ENCODE measurements around the gene NECTIN2.
"Not testable (repeated sequence)": the region's sequence is repeated elsewhere in the genome, so short reads cannot be mapped to it uniquely, and the experiment has no call there.

NECTIN2 gene

GRCh38 chr19:44905437-44906160 is 59.5 kb downstream of the NECTIN2 start, which contains the start of gene APOE:
APOE (plus strand) TSS chr19:44905796; CDS start chr19:44906625, 829 bp downstream.
- no peak for DNase-seq (ENCODE audit: low read depth in 2 of 3, low spot score in 1 of 3)

DNA sequence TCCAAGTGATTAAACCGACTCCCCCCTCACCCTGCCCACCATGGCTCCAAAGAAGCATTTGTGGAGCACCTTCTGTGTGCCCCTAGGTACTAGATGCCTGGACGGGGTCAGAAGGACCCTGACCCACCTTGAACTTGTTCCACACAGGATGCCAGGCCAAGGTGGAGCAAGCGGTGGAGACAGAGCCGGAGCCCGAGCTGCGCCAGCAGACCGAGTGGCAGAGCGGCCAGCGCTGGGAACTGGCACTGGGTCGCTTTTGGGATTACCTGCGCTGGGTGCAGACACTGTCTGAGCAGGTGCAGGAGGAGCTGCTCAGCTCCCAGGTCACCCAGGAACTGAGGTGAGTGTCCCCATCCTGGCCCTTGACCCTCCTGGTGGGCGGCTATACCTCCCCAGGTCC is 61.5 kb downstream of the NECTIN2 start:
- no peak for DNase-seq (ENCODE audit: low read depth in 2 of 3, low spot score in 1 of 3)

- no peak for DNase-seq (ENCODE audit: low read depth in 2 of 3, low spot score in 1 of 3)
Measured at GRCh38 chr19:44908074-44908835, 62.2 kb downstream of the NECTIN2 start.

DNA sequence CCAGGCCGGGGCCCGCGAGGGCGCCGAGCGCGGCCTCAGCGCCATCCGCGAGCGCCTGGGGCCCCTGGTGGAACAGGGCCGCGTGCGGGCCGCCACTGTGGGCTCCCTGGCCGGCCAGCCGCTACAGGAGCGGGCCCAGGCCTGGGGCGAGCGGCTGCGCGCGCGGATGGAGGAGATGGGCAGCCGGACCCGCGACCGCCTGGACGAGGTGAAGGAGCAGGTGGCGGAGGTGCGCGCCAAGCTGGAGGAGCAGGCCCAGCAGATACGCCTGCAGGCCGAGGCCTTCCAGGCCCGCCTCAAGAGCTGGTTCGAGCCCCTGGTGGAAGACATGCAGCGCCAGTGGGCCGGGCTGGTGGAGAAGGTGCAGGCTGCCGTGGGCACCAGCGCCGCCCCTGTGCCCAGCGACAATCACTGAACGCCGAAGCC is 62.8 kb downstream of the NECTIN2 start:
- no peak for DNase-seq (ENCODE audit: low read depth in 2 of 3, low spot score in 1 of 3)

DNA sequence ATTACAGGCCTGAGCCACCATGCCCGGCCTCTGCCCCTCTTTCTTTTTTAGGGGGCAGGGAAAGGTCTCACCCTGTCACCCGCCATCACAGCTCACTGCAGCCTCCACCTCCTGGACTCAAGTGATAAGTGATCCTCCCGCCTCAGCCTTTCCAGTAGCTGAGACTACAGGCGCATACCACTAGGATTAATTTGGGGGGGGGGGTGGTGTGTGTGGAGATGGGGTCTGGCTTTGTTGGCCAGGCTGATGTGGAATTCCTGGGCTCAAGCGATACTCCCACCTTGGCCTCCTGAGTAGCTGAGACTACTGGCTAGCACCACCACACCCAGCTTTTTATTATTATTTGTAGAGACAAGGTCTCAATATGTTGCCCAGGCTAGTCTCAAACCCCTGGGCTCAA is 63.7 kb downstream of the NECTIN2 start:
- DNase-seq (ENCODE audit: low read depth in 2 of 3, low spot score in 1 of 3): no peak

- not testable (repeated sequence) for DNase-seq (ENCODE audit: low read depth in 2 of 3, low spot score in 1 of 3)
Measured at GRCh38 chr19:44911896-44912295, 65.8 kb downstream of the NECTIN2 start.

GRCh38 chr19:44912854-44913253 is 66.8 kb downstream of the NECTIN2 start:
- DNase-seq (ENCODE audit: low read depth in 2 of 3, low spot score in 1 of 3): no peak

- not testable (repeated sequence) for DNase-seq (ENCODE audit: low read depth in 2 of 3, low spot score in 1 of 3)
Measured at GRCh38 chr19:44913512-44914432, 67.7 kb downstream of the NECTIN2 start.

- peak; percentile 66 to 75 (median 74) for DNase-seq (ENCODE audit: low read depth in 2 of 3, low spot score in 1 of 3)
Measured at GRCh38 chr19:44914433-44915206, 68.5 kb downstream of the NECTIN2 start, which contains the start of gene APOC1. APOC1 (plus strand) TSS chr19:44914608; CDS start chr19:44914892, 284 bp downstream.

DNA sequence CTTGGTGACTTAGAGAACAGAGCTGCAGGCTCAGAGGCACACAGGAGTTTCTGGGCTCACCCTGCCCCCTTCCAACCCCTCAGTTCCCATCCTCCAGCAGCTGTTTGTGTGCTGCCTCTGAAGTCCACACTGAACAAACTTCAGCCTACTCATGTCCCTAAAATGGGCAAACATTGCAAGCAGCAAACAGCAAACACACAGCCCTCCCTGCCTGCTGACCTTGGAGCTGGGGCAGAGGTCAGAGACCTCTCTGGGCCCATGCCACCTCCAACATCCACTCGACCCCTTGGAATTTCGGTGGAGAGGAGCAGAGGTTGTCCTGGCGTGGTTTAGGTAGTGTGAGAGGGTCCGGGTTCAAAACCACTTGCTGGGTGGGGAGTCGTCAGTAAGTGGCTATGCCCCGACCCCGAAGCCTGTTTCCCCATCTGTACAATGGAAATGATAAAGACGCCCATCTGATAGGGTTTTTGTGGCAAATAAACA is 78.2 kb downstream of the NECTIN2 start:
- no peak for DNase-seq (ENCODE audit: low read depth in 2 of 3, low spot score in 1 of 3)

DNA sequence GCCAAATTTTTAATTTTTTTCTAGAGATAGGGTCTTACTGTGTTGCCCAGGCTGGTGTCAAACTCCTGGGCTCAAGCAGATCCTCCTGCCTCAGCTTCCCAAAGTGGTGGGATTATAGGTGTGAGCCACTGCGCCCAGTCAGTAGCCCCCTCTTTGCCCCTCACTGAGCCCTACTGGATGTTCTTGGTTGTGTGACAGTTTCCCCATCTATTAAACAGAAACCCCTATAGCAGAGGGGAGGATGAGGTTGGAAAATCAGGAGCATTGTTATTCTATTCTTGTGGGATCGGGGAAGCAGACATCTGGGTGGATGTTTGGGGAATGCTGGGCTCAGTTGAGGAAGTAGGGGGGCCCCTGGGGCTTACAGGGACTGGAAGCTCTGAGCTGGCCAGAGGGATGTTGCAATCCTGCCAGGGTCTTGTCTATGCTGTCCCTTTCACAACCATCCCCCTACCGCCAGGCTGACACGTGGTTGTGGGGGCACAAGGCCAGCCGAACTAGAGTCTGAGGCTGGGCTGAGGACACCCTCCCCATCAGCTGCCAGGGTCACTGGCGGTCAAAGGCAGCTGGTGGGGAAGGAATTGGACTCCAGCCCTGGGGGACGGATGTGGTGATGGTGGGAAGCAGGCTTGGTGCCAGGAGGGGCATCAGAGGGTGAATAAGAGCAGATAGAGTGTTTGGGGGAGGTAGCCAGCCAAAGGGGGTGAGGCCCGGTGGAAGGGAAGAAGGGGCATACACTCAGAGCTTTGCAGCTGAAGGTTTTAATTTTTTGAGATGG is 79.2 kb downstream of the NECTIN2 start:
- DNase-seq (ENCODE audit: low read depth in 2 of 3, low spot score in 1 of 3): no peak

- not testable (repeated sequence) for DNase-seq (ENCODE audit: low read depth in 2 of 3, low spot score in 1 of 3)
Measured at GRCh38 chr19:44926245-44927077, 80.4 kb downstream of the NECTIN2 start.

DNA sequence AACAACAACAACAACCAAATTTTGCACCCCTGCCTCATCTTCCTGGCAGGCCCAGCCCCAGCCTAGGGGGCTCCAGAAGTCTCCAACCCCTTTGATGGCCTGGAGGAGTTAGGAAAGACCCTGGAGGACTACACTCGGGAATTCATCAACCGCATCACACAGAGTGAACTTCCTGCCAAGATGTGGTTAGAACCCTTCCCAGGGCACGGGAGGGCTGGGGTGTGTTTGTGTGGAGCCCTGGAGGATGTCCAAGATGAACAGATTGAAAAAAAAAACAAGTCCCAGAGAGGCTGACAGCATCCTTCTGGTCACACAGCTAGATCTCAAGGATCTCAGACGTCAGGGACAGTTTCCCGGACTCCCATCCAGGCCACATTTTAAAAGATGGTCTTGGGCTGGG is 81.6 kb downstream of the NECTIN2 start:
- DNase-seq (ENCODE audit: low read depth in 2 of 3, low spot score in 1 of 3): no peak

DNA sequence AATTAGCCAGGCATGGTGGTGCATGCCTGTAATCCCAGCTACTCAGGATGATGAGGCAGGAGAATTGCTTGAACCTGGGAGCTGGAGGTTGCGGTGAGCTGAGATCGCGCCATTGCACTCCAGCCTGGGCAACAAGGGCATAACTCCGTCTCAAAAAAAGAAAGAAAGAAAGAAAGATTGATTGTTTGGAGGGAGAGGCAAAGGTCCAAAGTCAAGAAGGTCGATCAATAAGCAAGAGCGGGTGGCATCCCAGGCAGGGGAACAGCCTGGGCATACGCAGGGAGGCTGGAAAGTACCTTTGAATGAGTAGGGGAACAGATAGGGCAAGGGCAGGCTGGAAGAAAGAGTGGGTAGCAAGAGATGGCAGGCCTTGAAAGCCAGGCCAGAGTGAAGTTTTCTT is 84.0 kb downstream of the NECTIN2 start:
- DNase-seq (ENCODE audit: low read depth in 2 of 3, low spot score in 1 of 3): no peak

- DNase-seq (ENCODE audit: low read depth in 2 of 3, low spot score in 1 of 3): no peak
Measured at GRCh38 chr19:44931541-44931940, 85.4 kb downstream of the NECTIN2 start.

All from stimulated activated CD4-positive, alpha-beta T cell treated with anti-CD3 and anti-CD28 coated beads, Interleukin-12 subunit alpha, Interleukin-12 subunit beta, amount 100 ng/mL, for 48 hours (primary cell).